KMS-11 (cell line): Measurements from ENCODE around the gene MXI1.

Experiments used
- H2AFZ ChIP-seq: fragments of 200-600 bp; sonication (generic); 2 replicates; pipeline ENCODE4 v1.6.1; 2016; ENCODE audit warnings: antibody characterized with exemption, mixed run types, low read depth
- H3K27ac ChIP-seq: fragments of 200-600 bp; sonication (generic); 2 replicates; pipeline ENCODE4 v1.6.1; 2016; ENCODE audit warnings: mild to moderate bottlenecking, mixed run types
- H3K27me3 ChIP-seq: fragments of 200-600 bp; sonication (generic); 2 replicates; pipeline ENCODE4 v1.6.1; 2017; ENCODE audit warnings: mild to moderate bottlenecking, low read depth, mixed run types, moderate library complexity; ENCODE audit not compliant: insufficient read depth
- H3K36me3 ChIP-seq: fragments of 200-600 bp; sonication (generic); 2 replicates; pipeline ENCODE4 v1.6.1; 2017; ENCODE audit warnings: mild to moderate bottlenecking, mixed run types; ENCODE audit not compliant: insufficient read depth
- H3K4me1 ChIP-seq: fragments of 200-600 bp; sonication (generic); 2 replicates; pipeline ENCODE4 v1.6.1; 2016; ENCODE audit warnings: mild to moderate bottlenecking, low read depth, mixed run types; ENCODE audit not compliant: poor library complexity, severe bottlenecking
- H3K4me2 ChIP-seq: fragments of 200-600 bp; sonication (generic); 2 replicates; pipeline ENCODE4 v1.7.0; 2016; ENCODE audit warnings: mild to moderate bottlenecking, mixed run types
- H3K4me3 ChIP-seq: fragments of 200-600 bp; sonication (generic); IDR thresholded peaks from 2 replicates; pipeline ENCODE4 v1.6.1; 2017; ENCODE audit warnings: low read depth, low read length, mixed read lengths; ENCODE audit not compliant: insufficient read depth
- H3K79me2 ChIP-seq: fragments of 200-600 bp; sonication (generic); 2 replicates; pipeline ENCODE4 v1.6.1; 2016; ENCODE audit warnings: low read depth, mixed run types; ENCODE audit not compliant: insufficient read depth
- H3K9ac ChIP-seq: fragments of 200-600 bp; sonication (generic); 2 replicates; pipeline ENCODE4 v1.6.1; 2016; ENCODE audit warnings: mild to moderate bottlenecking, mixed run types
- H4K20me1 ChIP-seq: fragments of 200-600 bp; sonication (generic); 2 replicates; pipeline ENCODE4 v1.6.1; 2016; ENCODE audit warnings: mild to moderate bottlenecking, mixed run types; ENCODE audit not compliant: insufficient read depth
- CTCF ChIP-seq: fragments of 200-600 bp; sonication (generic); conservative IDR thresholded peaks from 2 replicates; pipeline ENCODE4 v1.6.1; 2017; ENCODE audit warnings: low read depth, mild to moderate bottlenecking, antibody characterized with exemption, low read length, moderate library complexity, mixed read lengths

The MXI1 gene

DNA sequence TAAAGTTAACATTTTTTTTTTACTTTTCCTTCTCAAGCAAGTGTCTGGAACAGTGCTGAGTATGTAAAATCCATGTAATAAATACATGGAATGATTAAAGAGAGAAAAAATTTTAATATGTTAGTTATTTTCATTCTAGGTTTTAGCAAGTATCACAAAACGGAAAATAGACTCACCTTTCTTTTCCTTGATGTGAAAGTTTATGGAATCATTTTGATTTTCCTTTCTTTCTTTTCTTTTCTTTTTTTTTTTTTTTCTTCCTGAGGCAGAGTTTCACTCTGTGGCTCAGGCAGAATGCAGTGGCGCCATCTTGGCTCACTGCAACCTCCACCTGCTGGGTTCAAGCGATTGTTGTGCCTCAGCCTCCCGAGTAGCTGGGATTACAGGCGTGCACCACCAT is 69.2 kb downstream of the MXI1 start:
- Histone ChIP-seq H3K4me2 (no peak overlapping the region), H3K4me1 (peaks cover 48% of the 10 kb centered on the region), H3K36me3 (0 out of 2 replicates have a peak, but pooled peaks cover 2% of the 10 kb centered on the region), H3K27me3 (no peaks in the 10 kb centered on the region), H2AFZ (no peak overlapping the region), H4K20me1 (no peaks in the 10 kb centered on the region), H3K9ac (no peak overlapping the region), H3K79me2 (peaks cover 8% of the 10 kb centered on the region; the same call in 1 of the 2 replicates), H3K27ac (no peak overlapping the region), H3K4me3 (no peak overlapping the region)
- TF ChIP-seq CTCF = no peak

DNA sequence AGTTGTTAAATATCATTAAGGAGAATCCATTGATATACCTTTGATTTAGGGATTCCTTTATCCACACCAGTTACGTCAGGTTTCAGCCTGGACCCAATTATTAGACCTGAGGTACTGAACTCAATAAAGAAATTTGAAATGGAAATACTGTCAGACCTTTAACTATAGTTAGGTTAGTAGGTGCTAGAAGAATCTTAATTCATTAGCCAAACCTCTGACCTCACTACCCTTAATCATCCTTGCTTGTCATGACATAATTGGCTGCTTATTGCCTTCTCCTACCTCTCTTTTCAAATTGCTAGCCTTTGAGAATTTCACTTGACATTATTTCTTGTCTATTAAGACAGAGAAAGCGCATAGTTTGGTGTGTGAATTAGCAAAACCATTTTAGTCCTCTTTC is 70.2 kb downstream of the MXI1 start:
- peaks cover 48% of the 10 kb centered on the region for H3K4me1 ChIP-seq
- H3K27ac ChIP-seq = no peak overlapping the region
- no peak overlapping the region for H3K4me3 ChIP-seq
- H3K36me3 ChIP-seq = 0 out of 2 replicates have a peak, but pooled peaks cover 7% of the 10 kb centered on the region
- peaks cover 8% of the 10 kb centered on the region; the same call in 1 of the 2 replicates for H3K79me2 ChIP-seq
- H3K4me2 ChIP-seq = no peak overlapping the region
- TF ChIP-seq CTCF = no peak
- H3K27me3 ChIP-seq = no peaks in the 10 kb centered on the region
- no peak overlapping the region for H3K9ac ChIP-seq
- no peak overlapping the region for H2AFZ ChIP-seq
- H4K20me1 ChIP-seq = no peaks in the 10 kb centered on the region

DNA sequence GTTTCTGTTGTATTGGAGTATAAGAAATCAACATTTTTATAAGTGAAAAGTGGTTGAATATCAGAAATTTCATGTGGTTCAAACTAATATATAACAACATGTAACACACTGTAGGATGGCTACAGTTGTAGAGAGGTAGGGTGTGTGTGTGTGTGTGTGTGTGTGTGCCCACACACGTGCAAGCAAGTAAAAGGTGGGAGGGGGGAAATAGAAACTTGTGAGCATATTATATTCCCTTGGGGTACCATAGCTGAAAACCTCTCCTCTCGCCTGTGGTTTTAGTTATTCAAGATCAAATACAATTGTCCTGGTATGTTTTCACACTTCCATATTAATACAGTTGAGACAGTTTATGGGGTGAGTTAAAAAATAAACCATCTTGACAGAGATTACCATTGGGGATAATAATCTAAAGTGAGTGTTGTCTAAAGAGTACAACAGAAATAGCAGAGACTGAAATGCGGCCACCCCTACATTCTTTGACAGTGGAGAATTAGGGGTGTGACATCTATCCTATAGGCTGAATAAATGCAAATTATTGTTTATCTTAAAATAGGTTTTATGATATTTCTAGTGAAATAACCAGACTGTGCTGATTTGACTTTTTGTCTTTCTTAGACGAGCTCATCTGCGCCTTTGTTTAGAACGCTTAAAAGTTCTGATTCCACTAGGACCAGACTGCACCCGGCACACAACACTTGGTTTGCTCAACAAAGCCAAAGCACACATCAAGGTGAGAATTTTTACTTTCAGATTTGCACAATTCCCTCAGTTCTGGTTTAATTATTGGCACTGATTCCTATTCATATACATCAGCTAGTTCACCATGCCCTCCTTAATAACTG is 71.4 kb downstream of the MXI1 start:
- 0 out of 2 replicates have a peak, but pooled peaks cover 7% of the 10 kb centered on the region for H3K36me3 ChIP-seq
- no peak overlapping the region for H3K27ac ChIP-seq
- no peak overlapping the region for H3K9ac ChIP-seq
- H4K20me1 ChIP-seq = no peaks in the 10 kb centered on the region
- H3K27me3 ChIP-seq = no peaks in the 10 kb centered on the region
- no peak overlapping the region for H2AFZ ChIP-seq
- H3K4me3 ChIP-seq = no peak overlapping the region
- peak overlapping the region; percentile 4; the same call in 1 of the 2 replicates for H3K4me2 ChIP-seq
- TF ChIP-seq CTCF = no peak
- H3K79me2 ChIP-seq = peaks cover 8% of the 10 kb centered on the region; the same call in 1 of the 2 replicates
- peaks cover 46% of the 10 kb centered on the region for H3K4me1 ChIP-seq

DNA sequence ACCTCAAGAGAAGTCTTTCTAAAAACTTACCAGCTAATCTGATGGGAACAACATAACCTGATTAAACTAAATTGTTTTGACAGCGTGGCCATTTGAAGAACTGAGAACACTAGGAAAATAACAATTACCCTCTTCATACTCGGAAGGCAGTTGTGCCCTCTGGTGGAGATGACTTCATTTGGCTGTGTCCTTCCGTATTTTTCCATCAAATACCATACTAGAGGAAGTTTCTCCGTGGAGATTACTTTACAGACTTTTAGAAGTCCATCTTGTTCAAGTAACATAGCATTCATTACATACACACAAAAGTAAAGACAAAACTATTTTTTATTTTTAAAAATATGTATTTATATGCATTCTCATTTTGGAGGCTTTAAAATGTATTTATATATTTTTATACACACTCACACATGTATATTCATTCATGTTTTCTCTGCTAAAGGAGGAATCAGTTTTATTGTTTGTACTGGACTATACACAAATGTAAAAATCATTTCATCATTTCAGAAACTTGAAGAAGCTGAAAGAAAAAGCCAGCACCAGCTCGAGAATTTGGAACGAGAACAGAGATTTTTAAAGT is 72.1 kb downstream of the MXI1 start:
- Histone ChIP-seq H4K20me1 (no peaks in the 10 kb centered on the region), H3K4me3 (no peak overlapping the region), H3K4me2 (no peak overlapping the region), H3K4me1 (peaks cover 44% of the 10 kb centered on the region), H2AFZ (no peak overlapping the region), H3K27me3 (no peaks in the 10 kb centered on the region), H3K36me3 (0 out of 2 replicates have a peak, but pooled peaks cover 7% of the 10 kb centered on the region), H3K27ac (no peak overlapping the region), H3K9ac (no peak overlapping the region), H3K79me2 (peaks cover 8% of the 10 kb centered on the region; the same call in 1 of the 2 replicates)
- peak; percentile 68 for TF ChIP-seq CTCF
